GM19395 (cell line): ENCODE data around the gene STH.

ENCODE experiments used
- ATAC-seq: cut with Tn5 transposase; IDR thresholded peaks from one replicate; pipeline ENCODE4 v1.9.1; 2021; ENCODE audit warnings: mild to moderate bottlenecking, moderate library complexity; ENCODE audit not compliant: unreplicated experiment

The STH gene

DNA sequence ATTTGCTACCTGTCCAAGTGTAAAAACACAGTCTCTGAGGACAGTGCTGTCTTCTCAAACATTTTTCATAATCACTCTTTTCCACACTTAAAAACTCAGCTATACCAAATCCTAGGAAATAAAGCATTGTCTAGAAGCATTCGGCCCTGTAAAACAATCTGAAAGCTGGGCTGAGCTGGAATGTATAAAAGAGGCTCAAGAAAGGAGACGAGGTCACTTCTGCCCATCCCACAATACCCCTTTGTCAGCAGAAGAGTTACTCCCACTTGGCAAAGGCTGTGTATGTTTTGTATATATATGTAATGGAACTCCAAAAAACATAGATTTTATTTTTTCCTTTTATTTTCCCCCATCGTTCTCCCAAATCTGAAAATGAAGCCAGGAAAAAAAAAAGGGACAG is 43.9 kb downstream of the STH start:
- ATAC-seq, result no peak

DNA sequence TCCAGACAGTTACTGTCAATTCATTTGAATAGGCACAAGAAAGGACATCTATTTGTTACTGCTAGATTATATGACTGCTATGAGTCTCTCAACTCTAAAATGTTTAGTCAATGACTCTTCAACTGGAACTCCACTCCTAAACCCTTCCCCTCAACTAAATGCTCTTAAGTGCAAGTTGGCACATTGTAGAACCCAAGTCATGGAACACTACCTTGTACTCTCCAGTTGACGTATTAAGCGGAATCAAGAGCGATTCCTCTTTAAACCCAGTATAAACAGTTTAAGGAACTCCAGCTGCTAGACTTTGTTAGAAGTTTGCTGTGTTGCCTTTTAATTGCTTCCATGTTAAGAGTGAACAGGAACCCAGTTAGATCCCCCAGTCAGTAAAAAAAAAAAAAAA is 44.6 kb downstream of the STH start:
- ATAC-seq, result no peak

DNA sequence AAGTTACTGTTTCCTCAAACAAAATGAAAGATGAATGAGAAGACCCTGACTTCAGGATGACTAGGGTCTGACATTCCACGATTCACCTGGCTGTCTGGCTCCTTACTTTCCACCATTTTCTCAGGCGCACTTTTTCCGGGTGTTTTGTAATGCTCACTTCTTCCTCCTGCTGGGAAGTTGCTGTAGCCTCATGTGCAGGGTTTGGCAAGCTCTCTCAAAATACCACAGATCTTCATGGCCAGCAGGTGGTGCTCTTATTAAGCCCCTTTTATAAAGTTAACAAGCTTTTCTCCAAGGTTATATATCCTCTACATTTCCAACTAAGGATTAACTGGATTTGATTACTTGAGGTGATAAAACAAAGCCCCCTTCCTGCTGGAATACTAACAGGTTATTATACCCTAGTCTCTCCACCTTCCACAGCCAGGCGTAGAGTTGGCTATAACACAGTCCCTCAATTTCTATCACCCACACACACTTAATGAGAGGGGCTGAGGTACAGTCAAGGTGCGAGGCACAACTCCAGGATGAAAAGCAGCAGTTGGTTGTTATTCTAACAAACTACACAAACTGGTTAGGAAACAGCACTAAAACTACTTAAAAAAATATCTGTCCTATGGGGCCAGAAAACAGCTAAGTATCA is 45.4 kb downstream of the STH start:
- ATAC-seq, result no peak

DNA sequence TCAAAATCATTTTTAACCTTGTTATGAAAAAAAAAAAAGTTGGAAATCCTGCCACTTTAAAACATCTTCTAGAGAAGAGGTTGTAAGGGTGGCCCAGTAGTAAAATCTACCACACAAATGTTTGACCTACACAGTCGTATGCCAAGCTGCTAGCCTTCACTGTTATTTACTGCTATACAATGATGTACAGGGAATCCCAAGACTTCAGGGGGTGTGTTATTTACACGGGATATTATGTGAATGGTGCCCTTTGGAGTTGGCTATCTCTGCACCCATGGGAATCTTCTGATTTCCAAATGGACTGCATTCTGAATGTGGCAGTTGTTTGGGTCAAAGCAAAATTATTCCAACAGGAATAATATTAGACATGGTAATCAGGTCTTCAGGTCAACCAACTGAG is 45.9 kb downstream of the STH start:
- no peak for ATAC-seq

DNA sequence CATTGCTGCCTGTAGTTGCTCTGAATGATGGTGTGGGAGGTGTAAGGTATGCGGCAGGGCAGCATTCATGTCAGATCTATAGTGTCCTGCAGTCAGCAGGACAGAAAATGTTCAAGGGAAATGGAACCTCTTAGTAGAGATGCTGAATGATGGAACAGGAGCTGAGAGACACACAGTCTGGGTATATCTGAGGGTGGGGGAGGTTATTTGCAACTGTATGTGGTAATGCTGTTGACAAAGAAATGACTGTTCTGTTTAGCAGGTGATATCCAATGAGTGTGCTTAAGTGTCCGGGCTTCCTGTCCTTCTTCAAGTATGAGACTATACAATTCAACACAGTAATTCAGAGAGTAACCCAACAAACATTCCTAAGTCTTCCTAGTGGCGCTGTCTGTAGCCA is 46.6 kb downstream of the STH start:
- no peak for ATAC-seq

- ATAC-seq, result no peak
Observed at GRCh38 chr17:46046957-46047356, 47.9 kb downstream of the STH start.

GRCh38 chr17:46047398-46047797 is 48.3 kb downstream of the STH start:
- ATAC-seq, result no peak

DNA sequence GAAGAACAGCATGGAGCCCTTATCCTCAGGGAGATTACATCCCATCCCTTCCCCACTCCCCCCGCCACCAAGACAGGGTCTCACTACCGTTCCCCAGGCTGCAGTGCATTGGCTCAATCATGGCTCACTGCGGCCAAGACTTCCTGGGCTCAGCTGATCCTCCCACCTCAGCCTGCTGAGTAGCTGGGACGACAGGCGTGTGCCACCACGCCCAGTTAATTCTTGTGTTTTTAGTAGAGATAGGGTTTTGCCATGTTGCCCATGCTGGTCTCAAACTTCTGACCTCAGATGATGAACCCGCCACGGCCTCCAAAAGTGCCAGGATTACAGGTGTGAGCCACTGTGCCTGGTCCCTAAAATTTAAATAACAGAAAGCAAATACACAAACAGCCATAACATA is 48.8 kb downstream of the STH start:
- no peak for ATAC-seq
